Measurements from ENCODE around the gene ATP2A2.

The ATP2A2 gene

DNA sequence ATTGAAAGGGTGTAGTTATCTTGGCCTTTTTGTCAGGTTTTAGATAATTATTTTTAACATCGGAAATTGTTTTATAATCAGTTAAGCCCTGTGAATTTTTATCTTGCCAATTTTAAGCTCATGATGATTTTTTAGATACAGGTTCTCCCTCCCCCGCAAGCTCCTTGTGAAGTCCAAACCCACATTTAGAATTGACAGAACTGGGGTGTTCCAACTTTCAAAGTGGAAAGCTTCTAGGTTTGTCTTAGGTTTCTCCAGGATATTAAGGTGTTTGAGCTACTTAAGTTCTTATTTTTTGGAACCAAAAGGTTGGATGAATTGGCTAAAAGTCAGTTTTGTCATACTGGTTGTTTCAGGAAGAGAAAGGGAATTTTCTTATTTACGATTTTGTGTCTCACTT is 49.1 kb downstream of the ATP2A2 start:
- no peak for DNase-seq (ENCODE audit: low read depth)
- TF ChIP-seq, protein P1, sequence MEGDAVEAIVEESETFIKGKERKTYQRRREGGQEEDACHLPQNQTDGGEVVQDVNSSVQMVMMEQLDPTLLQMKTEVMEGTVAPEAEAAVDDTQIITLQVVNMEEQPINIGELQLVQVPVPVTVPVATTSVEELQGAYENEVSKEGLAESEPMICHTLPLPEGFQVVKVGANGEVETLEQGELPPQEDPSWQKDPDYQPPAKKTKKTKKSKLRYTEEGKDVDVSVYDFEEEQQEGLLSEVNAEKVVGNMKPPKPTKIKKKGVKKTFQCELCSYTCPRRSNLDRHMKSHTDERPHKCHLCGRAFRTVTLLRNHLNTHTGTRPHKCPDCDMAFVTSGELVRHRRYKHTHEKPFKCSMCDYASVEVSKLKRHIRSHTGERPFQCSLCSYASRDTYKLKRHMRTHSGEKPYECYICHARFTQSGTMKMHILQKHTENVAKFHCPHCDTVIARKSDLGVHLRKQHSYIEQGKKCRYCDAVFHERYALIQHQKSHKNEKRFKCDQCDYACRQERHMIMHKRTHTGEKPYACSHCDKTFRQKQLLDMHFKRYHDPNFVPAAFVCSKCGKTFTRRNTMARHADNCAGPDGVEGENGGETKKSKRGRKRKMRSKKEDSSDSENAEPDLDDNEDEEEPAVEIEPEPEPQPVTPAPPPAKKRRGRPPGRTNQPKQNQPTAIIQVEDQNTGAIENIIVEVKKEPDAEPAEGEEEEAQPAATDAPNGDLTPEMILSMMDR (IDR thresholded peaks at IDR 0.05; ENCODE audit: insufficient read depth, low read depth, low read length, missing control alignments), result no peak
- no peak overlapping the region for H3K4me3 ChIP-seq (ENCODE audit: low read depth, low read length)

DNA sequence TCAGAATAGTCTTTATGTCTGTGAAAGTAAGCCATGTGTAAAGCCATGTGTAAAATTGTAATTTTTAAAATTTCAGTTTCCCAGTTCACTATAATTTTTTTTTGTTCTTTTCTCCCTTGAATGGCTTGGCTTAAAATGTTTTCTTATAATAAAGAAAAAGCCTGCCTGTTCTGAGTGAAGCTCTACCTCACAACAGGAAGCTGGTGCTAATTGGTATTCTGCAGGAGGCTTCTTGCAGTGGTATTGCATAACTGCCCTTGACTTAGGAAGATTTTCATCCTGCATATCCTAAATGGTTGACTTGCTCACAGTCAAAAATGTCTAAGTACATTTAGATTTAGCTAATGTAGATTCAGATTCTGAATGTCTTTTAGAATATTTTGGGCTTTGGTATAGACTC is 49.5 kb downstream of the ATP2A2 start:
- TF ChIP-seq, protein P1 (IDR thresholded peaks at IDR 0.05; ENCODE audit: insufficient read depth, low read depth, low read length, missing control alignments), result no peak
- DNase-seq (ENCODE audit: low read depth), result no peak

DNA sequence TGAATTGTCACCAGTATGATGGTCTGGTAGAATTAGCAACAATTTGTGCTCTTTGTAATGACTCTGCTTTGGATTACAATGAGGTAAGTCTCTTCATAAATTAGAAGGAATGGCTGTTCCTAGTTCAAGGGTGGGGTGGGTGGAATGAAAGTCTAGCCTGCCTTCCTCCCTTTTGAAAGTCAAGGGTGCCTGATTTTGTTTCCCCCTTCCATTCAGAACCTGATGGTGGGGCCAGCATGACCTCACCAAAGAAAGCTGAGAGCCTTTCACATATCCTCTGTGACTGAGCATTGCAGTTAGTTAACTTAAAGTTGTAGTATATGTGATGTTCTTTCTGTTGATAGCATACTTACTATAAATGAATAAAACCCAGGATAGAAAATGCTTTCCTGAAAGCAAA is 52.2 kb downstream of the ATP2A2 start:
- TF ChIP-seq, protein P1 (IDR thresholded peaks at IDR 0.05; ENCODE audit: insufficient read depth, low read depth, low read length, missing control alignments), result no peak
- H3K4me3 ChIP-seq (ENCODE audit: low read depth, low read length), result no peak overlapping the region
- no peak for DNase-seq (ENCODE audit: low read depth)

More for the DNA sequence above, 49.5 kb downstream of the ATP2A2 start:
- no peak overlapping the region for H3K4me3 ChIP-seq (ENCODE audit: low read depth, low read length)

DNA sequence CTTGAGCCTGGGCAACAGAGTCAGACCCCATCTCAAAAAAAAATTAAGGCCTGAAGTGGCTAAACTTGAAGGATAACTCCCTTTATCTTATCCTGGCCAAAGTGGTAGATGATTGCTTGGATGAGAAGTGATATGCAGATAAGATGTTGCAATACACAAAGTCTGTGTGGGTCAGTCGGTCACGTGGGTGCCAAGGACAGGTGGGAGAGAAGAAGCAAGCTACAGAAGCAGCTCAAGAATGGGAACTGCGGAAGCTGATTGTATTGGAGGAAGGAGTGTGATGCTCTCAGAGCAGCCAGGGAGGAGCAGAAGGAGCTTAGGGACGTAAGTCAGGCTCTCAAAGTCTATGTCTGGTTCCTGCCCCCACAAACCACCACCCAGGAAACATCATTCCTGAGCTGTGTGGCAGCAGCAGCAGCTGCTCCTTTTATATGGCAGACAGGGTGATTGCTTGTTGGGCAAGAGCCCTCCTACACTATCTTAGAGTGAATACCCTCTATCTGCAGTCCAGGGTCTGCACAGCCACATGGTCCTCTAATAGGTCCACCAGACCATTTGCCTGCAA is 54.5 kb downstream of the ATP2A2 start:
- no peak overlapping the region for H3K4me3 ChIP-seq (ENCODE audit: low read depth, low read length)
- DNase-seq (ENCODE audit: low read depth), result no peak
- TF ChIP-seq, protein P1 (IDR thresholded peaks at IDR 0.05; ENCODE audit: insufficient read depth, low read depth, low read length, missing control alignments), result no peak

DNA sequence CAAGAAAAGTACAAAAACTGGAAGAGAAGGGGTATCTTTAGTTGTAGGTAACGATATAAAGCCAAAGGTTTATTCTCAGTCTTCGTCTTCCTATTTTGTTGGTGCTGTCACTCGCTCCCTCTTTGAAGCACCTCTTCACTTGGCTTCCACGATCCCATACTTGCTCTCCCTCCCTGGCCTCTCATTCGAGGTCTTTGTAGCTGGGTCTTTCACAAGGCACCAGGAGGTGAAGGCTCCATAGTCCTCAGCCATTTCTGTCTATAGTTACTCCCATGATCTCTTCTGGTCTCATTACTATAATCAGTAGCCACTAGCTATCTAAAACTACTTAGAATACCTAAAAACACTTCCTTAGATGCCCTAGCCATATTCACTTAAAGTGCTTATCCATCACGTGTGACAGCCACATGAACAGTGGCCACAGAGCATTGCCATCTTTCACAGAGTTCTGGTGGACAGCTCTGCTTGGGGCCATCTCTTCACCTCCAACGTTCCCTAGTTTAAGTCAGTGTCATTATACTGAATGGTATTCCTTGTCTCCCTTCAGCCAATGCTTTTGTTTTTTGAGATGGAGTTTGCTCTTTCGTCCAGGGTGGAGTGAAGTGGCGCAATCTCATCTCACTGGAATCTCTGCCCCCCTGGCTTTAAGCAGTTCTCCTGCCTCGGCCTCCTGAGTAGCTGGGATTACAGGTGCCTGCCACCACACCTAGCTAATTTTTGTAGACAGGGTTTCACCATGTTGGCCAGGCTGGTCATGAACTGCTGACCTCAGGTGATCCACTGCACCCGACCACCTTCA is 57.1 kb downstream of the ATP2A2 start:
- TF ChIP-seq, protein P1 (IDR thresholded peaks at IDR 0.05; ENCODE audit: insufficient read depth, low read depth, low read length, missing control alignments), result no peak
- no peak overlapping the region for H3K4me3 ChIP-seq (ENCODE audit: low read depth, low read length)
- DNase-seq (ENCODE audit: low read depth), result no peak

DNA sequence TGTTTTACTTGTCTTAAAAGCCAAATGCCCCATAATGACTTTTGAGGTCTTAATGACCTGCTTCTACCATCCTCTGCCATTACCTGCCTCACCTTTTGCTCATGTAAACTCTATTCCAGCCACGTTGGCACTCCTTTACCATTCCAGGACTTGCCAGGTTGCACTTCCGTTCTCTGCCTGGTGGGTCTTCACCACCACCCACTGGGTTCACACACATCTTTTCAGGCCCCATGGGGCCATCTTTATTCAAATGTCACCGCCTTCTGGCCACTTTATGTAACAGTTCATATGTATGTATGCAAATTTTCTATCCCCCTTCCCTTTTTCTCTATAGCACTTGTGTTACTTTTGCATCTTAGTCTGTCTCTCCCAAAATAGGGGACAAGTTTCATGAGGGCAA is 57.7 kb downstream of the ATP2A2 start:
- peak; percentile 38 for DNase-seq (ENCODE audit: low read depth)
- no peak overlapping the region for H3K4me3 ChIP-seq (ENCODE audit: low read depth, low read length)
- TF ChIP-seq, protein P1 (IDR thresholded peaks at IDR 0.05; ENCODE audit: insufficient read depth, low read depth, low read length, missing control alignments), result peak; percentile 11
